OCI-LY3 (cell line): ENCODE measurements around the gene SYAP1.

Experiments used
- EZH2phosphoT487 ChIP-seq: fragments of 200-600 bp; shearing (Covaris generic); IDR thresholded peaks from 2 replicates; pipeline ENCODE4 v1.6.1; 2018; ENCODE audit warnings: antibody characterized with exemption, mixed run types, low read depth
- TF ChIP-seq, protein P1 (sequence below): fragments of 200-600, 300-600 bp; sonication (generic); IDR thresholded peaks from 2 replicates; pipeline ENCODE4 v1.5.1; 2014; ENCODE audit warnings: antibody characterized with exemption, low read length, low read depth

DNA sequence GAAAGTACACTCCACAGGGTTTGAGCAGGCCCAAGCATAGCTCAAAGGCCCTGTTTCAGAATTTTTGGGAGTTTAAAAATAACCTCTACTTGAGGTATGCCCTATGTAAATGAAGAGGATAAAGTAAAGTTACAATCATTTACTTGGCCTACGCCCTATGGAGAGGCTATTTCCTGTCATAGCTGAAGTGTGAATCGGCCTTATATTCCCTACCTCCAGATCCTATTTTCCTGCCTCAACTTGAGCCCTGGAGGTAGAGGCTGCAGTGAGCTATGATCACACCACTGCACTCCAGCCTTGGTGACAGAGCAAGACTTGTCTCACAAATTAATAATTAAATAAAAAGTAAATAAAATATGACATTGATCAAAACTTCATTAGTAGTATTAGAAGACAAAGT is 55.3 kb downstream of the SYAP1 start:
- TF ChIP-seq, protein P1, sequence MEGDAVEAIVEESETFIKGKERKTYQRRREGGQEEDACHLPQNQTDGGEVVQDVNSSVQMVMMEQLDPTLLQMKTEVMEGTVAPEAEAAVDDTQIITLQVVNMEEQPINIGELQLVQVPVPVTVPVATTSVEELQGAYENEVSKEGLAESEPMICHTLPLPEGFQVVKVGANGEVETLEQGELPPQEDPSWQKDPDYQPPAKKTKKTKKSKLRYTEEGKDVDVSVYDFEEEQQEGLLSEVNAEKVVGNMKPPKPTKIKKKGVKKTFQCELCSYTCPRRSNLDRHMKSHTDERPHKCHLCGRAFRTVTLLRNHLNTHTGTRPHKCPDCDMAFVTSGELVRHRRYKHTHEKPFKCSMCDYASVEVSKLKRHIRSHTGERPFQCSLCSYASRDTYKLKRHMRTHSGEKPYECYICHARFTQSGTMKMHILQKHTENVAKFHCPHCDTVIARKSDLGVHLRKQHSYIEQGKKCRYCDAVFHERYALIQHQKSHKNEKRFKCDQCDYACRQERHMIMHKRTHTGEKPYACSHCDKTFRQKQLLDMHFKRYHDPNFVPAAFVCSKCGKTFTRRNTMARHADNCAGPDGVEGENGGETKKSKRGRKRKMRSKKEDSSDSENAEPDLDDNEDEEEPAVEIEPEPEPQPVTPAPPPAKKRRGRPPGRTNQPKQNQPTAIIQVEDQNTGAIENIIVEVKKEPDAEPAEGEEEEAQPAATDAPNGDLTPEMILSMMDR: no peak
- TF ChIP-seq EZH2phosphoT487: no peak
